Stimulated activated CD8-positive, alpha-beta memory T cell treated with anti-CD3 and anti-CD28 coated beads, Interleukin-4, amount 100 ng/mL, for 4 hours (primary cell): ENCODE data around the gene RAD51B.
"Not testable (repeated sequence)": the region's sequence is repeated elsewhere in the genome, so short reads cannot be mapped to it uniquely, and the experiment has no call there.

Experiments used
- DNase-seq, 2 donors: peaks; one replicate each; pipeline ENCODE4 v3.0.0-alpha.2; 2020; ENCODE audit warnings: low read depth in 2 of 2, low spot score in 1 of 2

RAD51B gene

GRCh38 chr14:68292441-68293215 is 473.0 kb downstream of the RAD51B start:
- DNase-seq, result no peak

- DNase-seq, result no peak
Observed at GRCh38 chr14:68293404-68293803, 473.8 kb downstream of the RAD51B start.

DNA sequence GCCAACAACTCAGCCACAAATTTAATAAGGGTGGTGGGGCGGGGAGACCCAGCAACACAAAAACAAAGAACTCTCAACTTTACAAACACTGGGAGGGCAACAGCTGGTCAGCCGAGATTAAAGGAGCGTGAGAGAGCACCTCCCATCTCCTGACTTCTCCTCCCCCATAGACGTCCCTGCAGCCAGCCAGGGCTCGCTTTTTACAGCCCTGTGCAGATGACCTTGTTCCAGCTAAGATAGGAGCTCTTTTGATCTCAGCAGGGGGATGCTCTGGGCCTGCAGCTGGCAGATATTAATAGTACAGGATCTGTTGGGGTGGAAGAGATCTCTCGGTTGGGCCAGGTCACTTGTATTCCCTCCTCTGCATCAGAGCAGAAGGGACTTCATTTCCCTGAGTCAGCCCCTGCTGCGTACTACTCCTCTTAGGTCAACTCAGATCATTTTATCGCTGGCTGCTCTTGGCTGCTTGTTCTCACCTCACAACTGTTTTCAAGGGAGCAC is 475.8 kb downstream of the RAD51B start:
- DNase-seq, result no peak

GRCh38 chr14:68297039-68297438 is 477.5 kb downstream of the RAD51B start:
- no peak for DNase-seq

- no peak for DNase-seq
Observed at GRCh38 chr14:68297876-68298468, 478.4 kb downstream of the RAD51B start.

GRCh38 chr14:68300608-68301007 is 481.0 kb downstream of the RAD51B start:
- no peak for DNase-seq

DNA sequence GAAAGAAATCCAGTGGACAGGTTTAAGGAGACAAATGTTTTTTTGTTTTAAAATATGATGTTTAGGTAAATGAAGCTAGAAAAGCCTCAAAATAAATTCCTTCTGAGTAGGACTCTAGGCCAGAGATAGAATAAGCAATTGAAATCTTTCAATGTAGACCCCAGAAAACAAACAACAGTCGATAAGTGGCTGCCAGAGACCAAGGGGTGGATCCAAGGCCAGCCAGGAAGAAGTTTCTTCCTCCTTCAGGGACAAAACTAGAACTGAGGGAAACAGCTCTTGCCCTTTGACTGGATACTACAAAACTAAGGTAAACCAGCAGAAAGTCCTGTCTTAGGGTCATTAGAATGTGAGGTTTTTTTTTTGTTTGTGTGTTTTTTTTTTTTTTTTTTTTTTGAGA is 481.6 kb downstream of the RAD51B start:
- DNase-seq, result no peak

DNA sequence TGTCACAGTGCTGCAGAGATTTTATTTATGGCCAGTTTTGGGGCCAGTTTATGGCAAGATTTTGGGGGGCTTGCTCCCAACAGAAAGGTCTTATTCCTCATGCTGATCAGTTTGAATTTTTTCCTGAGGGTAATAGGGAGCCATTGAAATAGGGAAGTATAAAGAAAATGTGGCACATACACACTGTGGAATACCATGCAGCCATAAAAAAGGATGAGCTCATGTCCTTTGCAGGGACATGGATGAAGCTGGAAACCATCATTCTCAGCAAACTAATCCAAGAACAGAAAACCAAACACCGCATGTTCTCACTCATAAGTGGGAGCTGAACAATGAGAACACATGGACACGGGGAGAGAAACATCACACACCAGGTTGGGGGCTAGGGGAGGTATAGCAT is 483.4 kb downstream of the RAD51B start:
- not testable (repeated sequence) for DNase-seq

GRCh38 chr14:68305738-68306137 is 486.2 kb downstream of the RAD51B start:
- DNase-seq, result no peak

- DNase-seq, result no peak
Observed at GRCh38 chr14:68306265-68306933, 486.8 kb downstream of the RAD51B start.

GRCh38 chr14:68306934-68307789 is 487.6 kb downstream of the RAD51B start:
- no peak for DNase-seq

DNA sequence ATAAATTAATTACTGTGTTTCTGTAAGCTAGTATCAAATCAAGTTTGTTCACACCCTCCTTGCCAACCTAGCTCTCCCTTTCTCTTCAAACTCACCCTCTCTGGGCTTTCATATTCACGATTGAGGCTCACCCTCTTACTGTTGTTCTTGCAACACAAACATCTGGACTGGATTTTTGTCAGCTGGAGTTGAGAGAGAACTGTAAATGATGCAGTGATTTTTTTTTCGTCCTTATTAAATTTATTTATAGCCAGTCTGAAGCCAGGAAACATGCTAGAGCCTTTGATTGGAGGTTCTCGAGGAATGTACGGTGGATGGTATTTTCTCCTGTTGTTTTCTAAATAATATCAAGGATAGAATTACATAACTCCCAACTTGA is 488.2 kb downstream of the RAD51B start:
- DNase-seq, result no peak

DNA sequence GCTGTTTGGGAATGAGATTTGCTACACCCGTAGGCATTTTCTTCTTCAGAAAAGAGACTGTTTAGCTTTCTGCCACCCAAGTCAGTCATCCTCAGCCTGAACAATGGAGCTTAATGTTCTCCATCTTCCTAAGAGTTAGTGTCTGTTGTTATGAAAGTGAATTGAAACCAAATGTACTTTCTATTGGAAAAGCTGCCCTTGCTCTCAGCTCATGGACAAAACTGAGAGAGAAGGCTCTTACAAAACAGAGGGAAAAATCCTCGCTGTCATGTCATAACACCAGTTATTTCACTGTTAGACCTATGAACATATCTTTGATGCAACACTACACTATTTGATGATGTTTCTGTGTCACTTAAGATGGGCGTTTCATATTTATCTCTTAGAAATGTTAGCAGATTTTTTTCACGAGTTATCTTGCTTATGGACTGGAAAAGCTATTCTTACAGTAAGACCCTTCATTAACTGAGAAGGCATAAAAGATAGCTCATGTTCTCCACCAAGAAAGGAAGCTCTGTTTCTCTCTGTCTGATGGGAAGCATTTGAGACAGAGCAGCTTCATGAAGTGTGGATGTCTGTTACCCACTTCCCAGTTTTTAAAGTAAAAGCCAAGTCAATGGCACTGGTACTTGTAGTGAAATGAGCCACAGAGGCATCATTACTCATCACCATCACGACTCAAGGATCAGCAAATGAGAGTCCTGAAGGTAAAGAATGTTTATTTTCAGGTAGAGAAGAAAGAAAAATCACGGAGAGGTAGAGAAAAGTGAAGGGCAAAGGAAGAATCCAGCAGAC is 489.3 kb downstream of the RAD51B start:
- DNase-seq, result no peak

- DNase-seq, result no peak
Observed at GRCh38 chr14:68309616-68310015, 490.0 kb downstream of the RAD51B start.

- DNase-seq, result no peak
Observed at GRCh38 chr14:68312300-68312699, 492.7 kb downstream of the RAD51B start.

DNA sequence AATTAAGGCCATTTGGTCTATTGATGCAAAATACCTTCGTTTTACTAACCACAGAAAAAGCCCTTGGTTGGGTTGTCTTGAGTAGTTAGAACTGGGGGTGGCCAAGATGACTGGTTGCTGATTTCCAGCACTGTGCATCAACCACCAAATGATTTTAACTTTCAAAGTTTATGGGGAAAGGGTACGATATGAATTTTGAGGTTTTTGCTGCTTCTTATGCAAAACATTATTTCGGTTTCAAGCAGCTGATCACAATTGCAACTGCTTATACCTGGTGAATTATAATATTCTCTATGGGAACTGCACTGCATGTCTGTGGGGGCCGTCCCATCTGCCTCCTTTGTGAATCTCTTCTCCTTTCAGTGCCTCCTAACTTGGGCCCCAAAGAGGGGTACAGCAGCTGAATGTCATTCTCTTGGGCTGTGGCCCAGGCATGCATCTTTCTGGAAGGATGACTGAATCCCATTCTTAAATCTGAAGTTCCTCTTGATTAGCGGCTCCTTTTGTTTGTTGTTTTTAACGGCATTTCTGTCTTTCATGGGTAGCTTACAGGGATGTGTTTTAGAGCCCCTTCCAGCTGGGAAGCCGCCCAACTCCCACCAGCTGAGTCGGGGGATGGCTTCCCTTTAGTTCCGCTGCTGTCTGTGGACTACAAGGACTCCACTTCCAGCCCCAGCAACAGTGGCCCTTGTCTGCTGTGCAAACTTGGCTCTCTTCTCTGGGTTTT is 493.5 kb downstream of the RAD51B start:
- DNase-seq, result no peak

- DNase-seq, result no peak
Observed at GRCh38 chr14:68314642-68315041, 495.1 kb downstream of the RAD51B start.

DNA sequence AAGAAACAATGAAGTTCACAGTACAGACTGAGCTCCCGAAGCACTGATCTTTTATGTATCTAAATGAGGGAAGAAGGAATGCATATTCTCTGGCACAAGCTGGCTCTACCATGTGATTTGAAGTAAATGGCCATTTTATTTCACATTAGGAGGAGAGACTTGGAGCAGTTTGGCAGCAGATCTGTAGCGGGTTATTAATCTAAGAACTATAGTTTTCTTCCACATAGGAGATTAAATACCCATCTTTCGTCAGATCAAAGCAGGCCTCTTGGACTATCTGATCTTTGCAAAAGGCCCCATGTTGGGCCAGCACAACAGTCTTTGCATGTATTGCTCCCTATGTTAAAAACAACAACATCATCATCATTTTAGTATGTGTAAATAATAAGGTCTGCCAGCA is 495.5 kb downstream of the RAD51B start:
- DNase-seq, result no peak

GRCh38 chr14:68316078-68316868 is 496.7 kb downstream of the RAD51B start:
- no peak for DNase-seq
